Measurements from ENCODE around the gene COL18A1.

Gene COL18A1

DNA sequence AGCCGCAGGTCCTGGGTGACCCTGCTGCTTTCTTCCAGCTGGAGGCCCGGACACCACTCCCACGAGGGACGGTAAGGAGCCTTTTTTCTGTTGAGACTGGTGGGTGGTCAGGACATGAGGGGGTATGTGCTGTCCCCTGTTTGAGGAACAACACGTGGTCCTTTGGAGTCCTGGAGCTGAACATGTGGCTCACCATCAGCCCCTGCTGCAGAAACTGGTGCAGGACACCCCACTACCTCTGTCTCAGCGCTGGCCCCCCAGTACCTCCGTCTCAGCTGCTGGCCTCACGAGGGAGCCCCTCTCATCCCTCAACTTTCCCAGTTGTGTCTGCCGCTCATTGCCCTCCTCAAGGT, 102.5 kb downstream of the COL18A1 start:
- H3K27me3 ChIP-seq (replicated peaks) = no peaks in the 10 kb centered on the region
- no peak overlapping the region for H3K4me3 ChIP-seq (ENCODE audit: low read depth, low read length)
- TF ChIP-seq, protein P1, sequence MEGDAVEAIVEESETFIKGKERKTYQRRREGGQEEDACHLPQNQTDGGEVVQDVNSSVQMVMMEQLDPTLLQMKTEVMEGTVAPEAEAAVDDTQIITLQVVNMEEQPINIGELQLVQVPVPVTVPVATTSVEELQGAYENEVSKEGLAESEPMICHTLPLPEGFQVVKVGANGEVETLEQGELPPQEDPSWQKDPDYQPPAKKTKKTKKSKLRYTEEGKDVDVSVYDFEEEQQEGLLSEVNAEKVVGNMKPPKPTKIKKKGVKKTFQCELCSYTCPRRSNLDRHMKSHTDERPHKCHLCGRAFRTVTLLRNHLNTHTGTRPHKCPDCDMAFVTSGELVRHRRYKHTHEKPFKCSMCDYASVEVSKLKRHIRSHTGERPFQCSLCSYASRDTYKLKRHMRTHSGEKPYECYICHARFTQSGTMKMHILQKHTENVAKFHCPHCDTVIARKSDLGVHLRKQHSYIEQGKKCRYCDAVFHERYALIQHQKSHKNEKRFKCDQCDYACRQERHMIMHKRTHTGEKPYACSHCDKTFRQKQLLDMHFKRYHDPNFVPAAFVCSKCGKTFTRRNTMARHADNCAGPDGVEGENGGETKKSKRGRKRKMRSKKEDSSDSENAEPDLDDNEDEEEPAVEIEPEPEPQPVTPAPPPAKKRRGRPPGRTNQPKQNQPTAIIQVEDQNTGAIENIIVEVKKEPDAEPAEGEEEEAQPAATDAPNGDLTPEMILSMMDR (IDR thresholded peaks at IDR 0.05; ENCODE audit: low read depth, low read length, missing control alignments) = no peak
- DNase-seq = no peak
- in situ Hi-C loops (cut with HindIII; ENCODE audit: low pct_ligation_motif_present, low sequenced_read_pairs) = no loop called here
- H3K36me3 ChIP-seq (replicated peaks) = peaks cover 36% of the 10 kb centered on the region
- H3K27ac ChIP-seq = no peak overlapping the region

DNA sequence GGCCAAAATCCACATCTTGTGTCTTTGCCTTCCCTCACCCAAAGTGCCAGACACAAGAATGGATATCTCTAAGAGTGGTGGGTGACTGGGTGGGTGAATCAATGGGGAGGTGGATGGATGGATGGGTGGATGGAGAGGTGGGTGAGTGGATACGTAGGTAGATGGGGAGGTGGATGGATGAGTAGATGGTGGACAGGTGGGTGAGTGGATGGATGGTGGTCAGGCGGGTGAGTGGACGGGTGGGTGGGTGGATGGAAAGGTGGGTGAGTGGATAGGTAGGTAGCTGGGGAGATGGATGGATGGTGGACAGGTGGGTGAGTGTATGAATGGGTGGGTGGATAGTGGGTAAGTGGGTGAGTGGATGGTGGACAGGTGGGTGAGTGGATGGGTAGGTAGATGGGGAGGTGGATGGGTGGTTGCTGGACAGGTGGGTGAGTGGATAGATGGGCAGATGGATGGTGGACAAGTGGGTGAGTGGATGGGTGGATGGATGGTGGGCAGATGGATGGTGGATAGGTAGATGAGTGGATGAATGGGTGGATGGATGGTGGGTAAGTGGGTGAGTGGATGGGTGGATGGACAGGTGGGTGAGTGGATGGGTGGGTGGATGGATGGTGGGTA, 103.0 kb downstream of the COL18A1 start:
- Histone ChIP-seq H3K36me3 (replicated peaks) (peaks cover 41% of the 10 kb centered on the region), H3K27ac (no peak overlapping the region), H3K27me3 (replicated peaks) (no peaks in the 10 kb centered on the region), H3K4me3 (ENCODE audit: low read depth, low read length) (no peak overlapping the region)
- no peak for DNase-seq
- TF ChIP-seq, protein P1 (IDR thresholded peaks at IDR 0.05; ENCODE audit: low read depth, low read length, missing control alignments) = no peak
- in situ Hi-C loops (cut with HindIII; ENCODE audit: low pct_ligation_motif_present, low sequenced_read_pairs) = no loop called here

DNA sequence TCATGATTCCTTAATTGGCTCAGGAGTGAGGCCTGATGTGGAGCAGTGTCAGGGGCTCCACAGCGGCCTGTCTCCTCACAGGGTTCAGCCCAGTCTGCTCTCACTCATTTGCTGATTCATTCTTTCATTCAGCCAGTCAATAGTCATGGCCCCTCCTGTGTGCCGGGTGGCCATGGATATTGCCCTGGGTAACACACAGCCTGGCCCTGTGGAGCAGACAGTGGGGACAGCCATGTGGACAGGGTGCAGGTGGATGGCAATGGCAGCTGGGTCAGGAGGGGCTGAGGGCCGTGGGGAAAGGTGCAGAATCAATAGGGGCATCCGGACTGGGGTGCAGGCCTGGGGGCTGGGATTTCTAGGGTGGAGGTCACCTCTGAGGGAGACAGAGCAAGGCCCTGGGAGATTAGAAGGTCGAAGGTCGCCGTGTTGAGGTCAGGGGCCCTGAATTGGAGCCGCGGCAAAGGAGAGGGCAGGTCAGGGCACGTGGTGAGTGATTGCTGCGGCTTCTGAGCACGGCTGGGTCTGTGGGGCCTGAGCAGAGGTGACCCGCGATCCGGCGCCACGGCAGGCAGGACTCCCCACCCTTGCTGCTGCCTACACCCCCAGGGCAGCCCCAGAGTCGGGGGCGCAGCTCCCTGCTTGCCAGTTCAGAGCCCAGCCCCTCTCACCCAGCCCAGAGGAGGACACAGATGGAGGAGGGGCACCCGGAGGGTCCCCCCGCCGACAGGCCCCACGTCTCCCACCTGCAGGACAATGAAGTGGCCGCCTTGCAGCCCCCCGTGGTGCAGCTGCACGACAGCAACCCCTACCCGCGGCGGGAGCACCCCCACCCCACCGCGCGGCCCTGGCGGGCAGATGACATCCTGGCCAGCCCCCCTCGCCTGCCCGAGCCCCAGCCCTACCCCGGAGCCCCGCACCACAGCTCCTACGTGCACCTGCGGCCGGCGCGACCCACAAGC, 103.9 kb downstream of the COL18A1 start:
- TF ChIP-seq, protein P1 (IDR thresholded peaks at IDR 0.05; ENCODE audit: low read depth, low read length, missing control alignments) = no peak
- Histone ChIP-seq H3K27me3 (replicated peaks) (no peaks in the 10 kb centered on the region), H3K36me3 (replicated peaks) (peaks cover 50% of the 10 kb centered on the region), H3K4me3 (ENCODE audit: low read depth, low read length) (no peak overlapping the region), H3K27ac (no peak overlapping the region)
- DNase-seq = no peak
- in situ Hi-C loops (cut with HindIII; ENCODE audit: low pct_ligation_motif_present, low sequenced_read_pairs) = no loop called here

DNA sequence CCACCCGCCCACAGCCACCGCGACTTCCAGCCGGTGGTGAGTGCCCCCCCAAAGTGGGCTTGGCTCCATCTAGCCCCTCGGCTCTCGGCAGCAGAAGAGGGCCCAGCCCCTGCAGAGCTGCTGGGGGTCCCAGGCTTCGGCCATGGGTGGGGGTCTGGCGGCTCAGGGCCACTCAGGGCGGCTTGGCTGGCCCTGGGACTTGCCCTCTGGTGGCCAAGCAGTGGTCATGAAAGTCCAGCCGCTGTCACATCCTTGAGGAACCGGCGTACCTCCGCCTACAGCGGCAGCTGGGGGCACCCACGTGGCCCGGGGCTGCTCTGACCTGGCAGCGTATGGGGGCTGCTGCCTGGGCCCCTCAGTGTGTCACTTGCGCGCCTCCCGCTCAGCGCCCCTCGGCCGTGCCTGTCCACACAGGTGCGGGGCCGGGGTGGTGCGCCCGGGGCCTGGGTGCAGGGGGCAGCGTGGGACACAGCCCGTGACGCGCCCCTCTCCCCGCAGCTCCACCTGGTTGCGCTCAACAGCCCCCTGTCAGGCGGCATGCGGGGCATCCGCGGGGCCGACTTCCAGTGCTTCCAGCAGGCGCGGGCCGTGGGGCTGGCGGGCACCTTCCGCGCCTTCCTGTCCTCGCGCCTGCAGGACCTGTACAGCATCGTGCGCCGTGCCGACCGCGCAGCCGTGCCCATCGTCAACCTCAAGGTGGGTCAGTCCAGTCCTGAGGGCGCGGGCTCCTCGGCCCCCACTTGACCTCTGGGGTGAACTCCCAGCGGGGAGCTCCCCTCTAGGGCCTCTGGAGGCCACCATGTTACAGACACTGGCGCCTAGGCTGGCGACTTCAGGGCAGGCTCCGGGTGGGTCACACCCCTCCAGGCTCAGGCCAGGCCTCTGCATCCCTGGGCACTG, 104.9 kb downstream of the COL18A1 start:
- DNase-seq = no peak
- H3K36me3 ChIP-seq (replicated peaks) = peaks cover 50% of the 10 kb centered on the region
- no peak overlapping the region for H3K4me3 ChIP-seq (ENCODE audit: low read depth, low read length)
- in situ Hi-C loops (cut with HindIII; ENCODE audit: low pct_ligation_motif_present, low sequenced_read_pairs) = no loop called here
- no peak overlapping the region for H3K27ac ChIP-seq
- H3K27me3 ChIP-seq (replicated peaks) = no peaks in the 10 kb centered on the region
- TF ChIP-seq, protein P1 (IDR thresholded peaks at IDR 0.05; ENCODE audit: low read depth, low read length, missing control alignments) = peak; percentile 30

- no peak for DNase-seq
- Histone ChIP-seq H3K4me3 (ENCODE audit: low read depth, low read length) (no peak overlapping the region), H3K36me3 (replicated peaks) (peaks cover 50% of the 10 kb centered on the region), H3K27ac (no peak overlapping the region), H3K27me3 (replicated peaks) (no peaks in the 10 kb centered on the region)
- in situ Hi-C loops (cut with HindIII; ENCODE audit: low pct_ligation_motif_present, low sequenced_read_pairs) = no loop called here
- TF ChIP-seq, protein P1 (IDR thresholded peaks at IDR 0.05; ENCODE audit: low read depth, low read length, missing control alignments) = no peak
Measured at GRCh38 chr21:45510466-45510955, 105.5 kb downstream of the COL18A1 start.
